Iris pigment epithelial cell (primary cell): Measurements from ENCODE around the gene B3GNT8.
"Not testable (repeated sequence)": the region's sequence is repeated elsewhere in the genome, so short reads cannot be mapped to it uniquely, and the experiment has no call there.

Experiments used
- DNase-seq: peaks from one replicate; pipeline ENCODE4 v3.0.0-alpha.2; 2011; ENCODE audit warnings: low read depth

Gene B3GNT8

DNA sequence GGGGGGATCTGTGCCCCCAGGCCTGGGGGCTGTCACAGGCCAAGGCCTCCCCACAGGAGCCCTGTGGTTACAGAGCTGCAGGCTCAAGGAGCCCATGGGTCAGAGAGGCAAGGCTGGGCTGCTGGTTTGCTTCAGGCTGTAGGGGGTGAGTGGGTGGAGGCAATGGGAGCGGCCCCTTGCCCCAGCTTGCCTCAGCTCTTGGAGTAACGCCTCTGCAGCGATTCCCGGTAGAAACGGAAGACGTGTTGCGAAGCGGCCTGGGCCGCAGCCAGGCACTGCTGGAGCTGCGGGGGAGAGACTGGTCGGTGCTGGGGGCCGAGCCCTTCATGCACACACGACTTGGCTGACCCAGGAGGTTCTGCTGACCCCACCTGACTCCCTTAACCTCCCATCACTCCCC, 40.7 kb downstream of the B3GNT8 start:
- DNase-seq: no peak

DNA sequence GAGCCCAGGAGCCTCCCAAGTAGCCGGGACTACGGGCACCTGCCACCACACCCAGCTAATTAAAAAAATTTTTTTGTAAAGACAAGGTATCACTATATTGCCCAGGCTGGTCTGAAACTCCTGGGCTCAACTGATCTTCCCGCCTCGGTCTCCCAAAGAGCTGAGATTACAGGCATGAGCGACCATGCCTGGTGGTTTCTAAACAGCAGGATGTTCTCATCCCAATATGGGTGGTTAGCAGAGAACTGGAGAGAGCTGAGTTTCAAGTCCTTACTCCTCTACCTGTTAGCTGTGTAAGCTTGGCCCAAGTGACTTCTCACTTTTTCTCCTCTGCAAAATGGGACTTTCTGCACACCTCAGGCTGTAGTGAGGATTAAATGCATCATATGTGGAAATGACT, 42.8 kb downstream of the B3GNT8 start:
- DNase-seq: no peak

GRCh38 chr19:41381536-41381935, 45.6 kb downstream of the B3GNT8 start:
- not testable (repeated sequence) for DNase-seq

GRCh38 chr19:41377977-41378709, 49.0 kb downstream of the B3GNT8 start:
- no peak for DNase-seq

- DNase-seq: no peak
These were observed 50.2 kb downstream of the B3GNT8 start for GRCh38 chr19:41376998-41377365.

DNA sequence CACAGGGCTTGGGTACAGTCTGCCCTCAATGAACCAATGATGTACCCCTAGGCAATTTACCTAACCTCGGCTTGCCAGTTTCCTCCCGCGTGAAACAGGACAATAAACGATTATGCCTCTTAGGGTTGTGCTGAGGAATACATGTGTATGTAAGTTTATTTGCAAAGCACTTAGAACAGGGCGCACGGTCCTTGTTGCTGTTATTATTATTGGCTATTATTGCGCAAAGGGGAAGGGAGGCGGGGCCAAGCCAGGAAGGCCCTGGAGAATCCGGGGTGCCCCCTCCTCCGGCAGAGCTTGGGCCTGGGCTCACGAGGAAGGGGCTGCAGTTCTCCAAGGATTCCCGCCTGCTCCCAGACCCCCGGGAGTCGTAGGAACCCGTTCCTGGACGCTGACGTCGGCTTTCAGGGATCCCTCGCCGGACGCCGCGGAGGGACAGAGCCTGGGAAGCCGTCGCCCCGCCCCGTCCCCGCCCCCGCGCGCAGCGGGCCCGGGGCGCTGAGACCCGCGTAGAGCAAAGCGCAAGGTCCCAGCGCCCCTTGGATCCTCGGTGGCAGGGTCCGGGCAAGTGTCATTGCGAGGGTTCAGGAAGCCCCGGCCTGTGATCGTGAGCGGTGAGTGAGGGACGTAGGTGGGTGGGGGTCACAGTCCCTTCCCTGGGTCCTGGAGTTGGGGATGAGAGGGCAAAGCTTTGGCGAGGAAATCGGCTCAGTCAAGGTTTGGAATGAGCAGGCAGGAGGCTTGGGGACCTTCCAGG, 50.8 kb downstream of the B3GNT8 start, which contains the start of gene TMEM91:
Gene TMEM91 (plus strand): TSS at position 293 of the 757 bp plus-strand sequence. CDS start 1,777 bp downstream, outside the sequence.
- DNase-seq: peak; percentile 52
